Measurements from ENCODE around the gene LRRC59.

LRRC59 gene

GRCh38 chr17:50381920-50382319 is 15.4 kb downstream of the LRRC59 start:
- FAIRE-seq, result no peak

GRCh38 chr17:50381260-50381815 is 16.0 kb downstream of the LRRC59 start:
- no peak for FAIRE-seq

GRCh38 chr17:50380369-50381259 is 16.7 kb downstream of the LRRC59 start:
- FAIRE-seq, result no peak

- FAIRE-seq, result no peak
Observed at GRCh38 chr17:50379351-50380132, 17.8 kb downstream of the LRRC59 start.

- no peak for FAIRE-seq
Observed at GRCh38 chr17:50375858-50376538, 21.3 kb downstream of the LRRC59 start.

GRCh38 chr17:50373705-50374104 is 23.6 kb downstream of the LRRC59 start:
- no peak for FAIRE-seq

GRCh38 chr17:50372758-50373556 is 24.4 kb downstream of the LRRC59 start, which contains the start of the genes EME1 and MRPL27:
Gene EME1, plus strand, starts transcription at chr17:50373229. Its CDS starts 1,980 bp downstream, at chr17:50375209.
Gene MRPL27, minus strand, starts transcription at chr17:50373184. Its CDS starts 14 bp downstream, at chr17:50373170.
- no peak for FAIRE-seq

GRCh38 chr17:50372222-50372757 is 25.0 kb downstream of the LRRC59 start:
- FAIRE-seq, result no peak

- FAIRE-seq, result no peak
Observed at GRCh38 chr17:50371526-50371925, 25.8 kb downstream of the LRRC59 start.

GRCh38 chr17:50370052-50370451 is 27.3 kb downstream of the LRRC59 start:
- FAIRE-seq, result no peak

GRCh38 chr17:50367401-50367800 is 29.9 kb downstream of the LRRC59 start:
- no peak for FAIRE-seq

- FAIRE-seq, result no peak
Observed at GRCh38 chr17:50365649-50366393, 31.5 kb downstream of the LRRC59 start.

- FAIRE-seq, result no peak
Observed at GRCh38 chr17:50365165-50365564, 32.2 kb downstream of the LRRC59 start.

GRCh38 chr17:50364715-50365114 is 32.6 kb downstream of the LRRC59 start:
- no peak for FAIRE-seq

- no peak for FAIRE-seq
Observed at GRCh38 chr17:50364061-50364458, 33.3 kb downstream of the LRRC59 start.

GRCh38 chr17:50363217-50364060 is 33.9 kb downstream of the LRRC59 start:
- no peak for FAIRE-seq

GRCh38 chr17:50362661-50363060 is 34.7 kb downstream of the LRRC59 start:
- no peak for FAIRE-seq

GRCh38 chr17:50361561-50362480 is 35.5 kb downstream of the LRRC59 start:
- peak; percentile 83 for FAIRE-seq
